ENCODE data around the gene LRRC34. TPM values are rescaled to one million over a fixed set of nuclear protein-coding genes. Genes with fewer than 3 reads are reported as not detected.

The LRRC34 gene
- total and polyA plus RNA-seq, 5 donors from 2014 or later, result 0.06 to 0.62 (median 0.21) TPM; not detected in 2

DNA sequence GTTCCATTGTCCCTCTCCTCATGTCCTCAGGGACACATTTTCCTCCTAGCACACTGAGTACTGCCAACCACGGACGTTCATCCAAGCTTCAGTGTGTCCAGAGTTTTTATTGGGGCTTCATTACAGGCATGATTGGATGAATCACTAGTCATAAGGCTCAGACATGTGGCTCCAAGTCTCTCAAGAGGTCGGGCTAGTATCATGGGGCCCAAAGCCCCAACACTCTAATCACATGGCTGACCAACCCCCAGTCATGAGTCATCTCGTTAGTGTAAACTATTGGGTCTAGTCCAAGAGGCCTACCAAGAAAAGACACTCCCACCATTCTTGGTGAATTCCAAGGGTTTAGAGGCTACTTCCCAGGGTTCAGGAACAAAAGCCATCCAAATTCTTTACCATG lies 52.2 kb downstream of the LRRC34 start:
- ATAC-seq (ENCODE audit: low read depth in 2 of 2), result no peak
- H3K27me3 Mint-ChIP-seq, result no peaks in the 10 kb centered on the region
- H3K36me3 ChIP-seq (ENCODE audit: control insufficient read depth, insufficient read depth, low read length), result no peaks in the 10 kb centered on the region
- no peaks in the 10 kb centered on the region for H3K27me3 ChIP-seq (ENCODE audit: control insufficient read depth, insufficient read depth, low read length)
- peaks cover 31% of the 10 kb centered on the region for H3K4me1 ChIP-seq (ENCODE audit: control insufficient read depth, insufficient read depth, low read length, poor library complexity, severe bottlenecking)
- H3K36me3 Mint-ChIP-seq, result no peaks in the 10 kb centered on the region
- H3K4me3 Mint-ChIP-seq, result no peak overlapping the region
- no peak overlapping the region for H3K27ac Mint-ChIP-seq
- H3K9me3 Mint-ChIP-seq, result peaks cover 0 to 2% (median 0%) of the 10 kb centered on the region in 7 donors
- DNase-seq, result no peak
- no peak overlapping the region for H3K4me3 ChIP-seq (ENCODE audit: low read depth, low read length)
- H3K27ac ChIP-seq (ENCODE audit: insufficient read depth, low read length, poor library complexity, severe bottlenecking), result no peak overlapping the region
- H3K4me1 Mint-ChIP-seq, result peaks cover 21 to 44% (median 29%) of the 10 kb centered on the region in 4 donors
- no peaks in the 10 kb centered on the region for H3K9me3 ChIP-seq (ENCODE audit: control insufficient read depth in 2 of 2, low read length in 2 of 2)

DNA sequence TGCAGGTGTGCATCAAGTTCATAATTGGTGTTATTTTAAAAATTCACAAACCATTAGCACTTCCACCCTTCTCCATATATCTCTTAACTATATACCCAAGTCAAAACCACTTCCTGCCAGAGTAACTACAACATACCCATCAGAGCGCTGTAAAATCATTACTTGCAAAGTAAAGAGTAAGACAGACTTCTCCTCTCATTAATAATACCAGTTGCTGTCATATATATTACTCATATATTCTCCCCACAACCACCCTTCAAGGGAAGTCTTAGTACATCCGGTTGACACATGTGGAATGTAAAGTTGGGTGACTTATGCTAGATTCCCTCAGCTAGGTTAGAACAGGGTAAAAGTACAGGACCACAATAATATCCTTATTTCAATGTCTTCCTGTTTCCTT lies 53.4 kb downstream of the LRRC34 start:
- H3K4me3 Mint-ChIP-seq, result peak overlapping the region; percentile 1 to 47 (median 34)
- peak overlapping the region; percentile 23 for H3K4me3 ChIP-seq (ENCODE audit: low read depth, low read length)
- DNase-seq (peak in 2 of 3 donors; percentile 50 to 79), ATAC-seq (ENCODE audit: low read depth in 2 of 2) (peak; percentile 77 to 78)
- H3K27ac Mint-ChIP-seq, result peak overlapping the region; percentile 4 to 67 (median 48)
- no peaks in the 10 kb centered on the region for H3K27me3 Mint-ChIP-seq
- peaks cover 30% of the 10 kb centered on the region for H3K4me1 ChIP-seq (ENCODE audit: control insufficient read depth, insufficient read depth, low read length, poor library complexity, severe bottlenecking)
- H3K27ac ChIP-seq (ENCODE audit: insufficient read depth, low read length, poor library complexity, severe bottlenecking), result peak overlapping the region; percentile 57
- H3K36me3 ChIP-seq (ENCODE audit: control insufficient read depth, insufficient read depth, low read length), result no peaks in the 10 kb centered on the region
- H3K36me3 Mint-ChIP-seq, result no peaks in the 10 kb centered on the region
- H3K4me1 Mint-ChIP-seq, result peaks cover 15 to 38% (median 24%) of the 10 kb centered on the region in 4 donors
- H3K9me3 Mint-ChIP-seq, result no peaks in the 10 kb centered on the region
- H3K9me3 ChIP-seq (ENCODE audit: control insufficient read depth in 2 of 2, low read length in 2 of 2), result no peaks in the 10 kb centered on the region
- H3K27me3 ChIP-seq (ENCODE audit: control insufficient read depth, insufficient read depth, low read length), result no peaks in the 10 kb centered on the region

DNA sequence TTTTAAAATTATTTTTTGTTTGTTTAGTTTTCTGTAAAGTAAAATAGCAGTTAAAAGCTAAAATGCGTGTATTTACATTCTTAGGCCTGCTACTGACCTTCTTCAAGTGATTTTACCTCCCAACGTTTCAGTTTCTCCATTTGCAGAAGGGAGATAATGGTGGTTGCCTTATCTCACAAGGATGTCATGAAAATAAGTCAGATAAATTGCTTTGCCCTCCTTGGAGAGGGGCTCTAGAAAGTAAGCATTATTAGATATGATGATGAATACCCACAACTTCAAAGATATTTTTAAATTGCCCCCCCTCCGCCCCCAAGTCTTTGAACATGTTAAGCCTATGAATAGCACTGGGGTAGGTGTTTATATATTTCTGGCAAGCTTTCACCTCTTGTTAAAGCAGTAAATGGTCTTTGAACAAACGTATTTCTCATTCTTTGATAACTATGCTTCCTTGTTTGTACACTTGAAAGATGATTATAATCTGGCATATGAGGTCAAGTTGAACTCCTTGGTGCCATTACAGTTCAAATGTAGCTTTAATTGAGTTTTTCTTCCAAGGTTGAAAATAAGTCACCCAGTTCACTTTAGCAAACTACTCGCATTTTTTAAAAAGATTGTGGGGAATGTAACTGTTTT lies 54.2 kb downstream of the LRRC34 start:
- DNase-seq (no peak), ATAC-seq (ENCODE audit: low read depth in 2 of 2) (no peak)
- H3K27ac ChIP-seq (ENCODE audit: insufficient read depth, low read length, poor library complexity, severe bottlenecking), result peak overlapping the region; percentile 57
- no peaks in the 10 kb centered on the region for H3K9me3 Mint-ChIP-seq
- no peaks in the 10 kb centered on the region for H3K36me3 ChIP-seq (ENCODE audit: control insufficient read depth, insufficient read depth, low read length)
- H3K4me3 Mint-ChIP-seq, result no peak overlapping the region
- peaks cover 11 to 31% (median 18%) of the 10 kb centered on the region in 4 donors for H3K4me1 Mint-ChIP-seq
- peak overlapping the region; percentile 23 for H3K4me3 ChIP-seq (ENCODE audit: low read depth, low read length)
- H3K27ac Mint-ChIP-seq, result no peak overlapping the region
- H3K27me3 Mint-ChIP-seq, result no peaks in the 10 kb centered on the region
- peaks cover 2% of the 10 kb centered on the region for H3K27me3 ChIP-seq (ENCODE audit: control insufficient read depth, insufficient read depth, low read length)
- H3K4me1 ChIP-seq (ENCODE audit: control insufficient read depth, insufficient read depth, low read length, poor library complexity, severe bottlenecking), result peaks cover 23% of the 10 kb centered on the region
- H3K9me3 ChIP-seq (ENCODE audit: control insufficient read depth in 2 of 2, low read length in 2 of 2), result no peaks in the 10 kb centered on the region
- H3K36me3 Mint-ChIP-seq, result no peaks in the 10 kb centered on the region

DNA sequence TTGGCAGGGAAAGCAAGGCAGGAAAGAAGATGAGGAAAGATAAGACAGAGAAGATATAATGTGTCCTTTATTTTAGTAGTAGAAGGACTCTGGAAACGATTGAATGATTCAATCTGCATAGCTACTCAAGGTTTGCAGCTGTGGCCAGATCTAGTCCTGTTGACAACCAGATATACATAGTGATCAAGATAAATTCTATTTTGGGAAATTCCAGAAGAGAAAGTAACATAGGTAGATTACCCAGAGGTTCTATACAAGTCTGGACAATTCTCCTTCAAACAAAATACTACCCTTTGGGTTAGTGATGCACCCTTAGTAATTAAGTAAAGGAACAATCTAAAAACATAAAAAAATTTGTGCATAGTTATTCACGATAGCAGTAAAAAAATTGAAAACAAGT lies 57.2 kb downstream of the LRRC34 start:
- DNase-seq (no peak), ATAC-seq (ENCODE audit: low read depth in 2 of 2) (no peak)
- H3K27me3 ChIP-seq (ENCODE audit: control insufficient read depth, insufficient read depth, low read length), result peaks cover 7% of the 10 kb centered on the region
- peaks cover 14% of the 10 kb centered on the region for H3K27me3 Mint-ChIP-seq
- no peaks in the 10 kb centered on the region for H3K36me3 Mint-ChIP-seq
- H3K4me3 Mint-ChIP-seq, result no peak overlapping the region
- H3K27ac Mint-ChIP-seq, result no peak overlapping the region
- H3K9me3 Mint-ChIP-seq, result no peaks in the 10 kb centered on the region
- no peak overlapping the region for H3K27ac ChIP-seq (ENCODE audit: insufficient read depth, low read length, poor library complexity, severe bottlenecking)
- no peaks in the 10 kb centered on the region for H3K9me3 ChIP-seq (ENCODE audit: control insufficient read depth in 2 of 2, low read length in 2 of 2)
- H3K4me1 ChIP-seq (ENCODE audit: control insufficient read depth, insufficient read depth, low read length, poor library complexity, severe bottlenecking), result peaks cover 17% of the 10 kb centered on the region
- H3K4me1 Mint-ChIP-seq, result peaks cover 7 to 21% (median 14%) of the 10 kb centered on the region in 4 donors
- H3K36me3 ChIP-seq (ENCODE audit: control insufficient read depth, insufficient read depth, low read length), result no peaks in the 10 kb centered on the region
- no peak overlapping the region for H3K4me3 ChIP-seq (ENCODE audit: low read depth, low read length)

DNA sequence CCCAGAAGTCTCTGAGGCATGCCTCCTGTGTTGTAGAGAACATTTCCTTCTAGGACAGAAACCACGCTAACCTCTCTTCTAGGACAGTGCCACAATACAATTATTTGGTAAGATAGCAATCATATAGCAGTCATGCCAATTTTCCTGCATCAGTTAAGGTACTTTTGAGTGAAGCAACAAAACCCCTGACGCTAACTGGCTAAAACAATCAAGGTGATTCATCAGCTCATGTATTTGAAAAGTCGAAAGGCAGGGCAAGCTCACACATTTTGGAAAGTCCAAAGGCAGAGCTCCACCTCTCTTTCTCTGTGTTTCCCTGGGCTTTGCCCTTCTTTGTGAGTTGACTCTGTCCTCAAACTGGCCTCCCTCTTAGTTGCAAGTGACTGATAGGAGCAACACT lies 58.0 kb downstream of the LRRC34 start:
- Mint-ChIP-seq H3K4me3 (no peak overlapping the region), H3K4me1 (peaks cover 7 to 17% (median 13%) of the 10 kb centered on the region in 4 donors), H3K36me3 (no peaks in the 10 kb centered on the region), H3K27ac (no peak overlapping the region), H3K27me3 (peaks cover 14% of the 10 kb centered on the region), H3K9me3 (no peaks in the 10 kb centered on the region)
- Histone ChIP-seq H3K4me1 (ENCODE audit: control insufficient read depth, insufficient read depth, low read length, poor library complexity, severe bottlenecking) (peaks cover 15% of the 10 kb centered on the region), H3K9me3 (ENCODE audit: control insufficient read depth in 2 of 2, low read length in 2 of 2) (no peaks in the 10 kb centered on the region), H3K27ac (ENCODE audit: insufficient read depth, low read length, poor library complexity, severe bottlenecking) (no peak overlapping the region), H3K36me3 (ENCODE audit: control insufficient read depth, insufficient read depth, low read length) (no peaks in the 10 kb centered on the region), H3K27me3 (ENCODE audit: control insufficient read depth, insufficient read depth, low read length) (peaks cover 7% of the 10 kb centered on the region), H3K4me3 (ENCODE audit: low read depth, low read length) (no peak overlapping the region)
- ATAC-seq (ENCODE audit: low read depth in 2 of 2) (no peak), DNase-seq (no peak)

DNA sequence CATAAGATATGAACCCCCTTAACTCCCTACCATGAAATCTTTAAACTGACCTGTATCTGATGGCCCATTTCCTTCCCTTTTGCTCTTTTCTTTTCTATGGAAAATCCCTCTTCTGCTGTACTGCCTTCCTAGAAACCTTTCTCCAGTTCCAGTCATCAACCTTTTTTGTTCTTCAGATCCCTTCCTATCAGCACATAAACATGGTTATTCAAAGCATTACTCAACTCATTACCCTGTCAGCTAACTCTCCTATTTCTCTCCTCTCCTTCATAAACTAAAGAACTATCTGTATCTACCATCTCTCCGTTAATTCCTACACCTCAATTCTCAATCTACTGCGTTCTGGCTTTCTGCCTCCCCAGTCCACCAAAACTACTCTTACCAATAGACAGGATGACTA lies 60.8 kb downstream of the LRRC34 start:
- H3K27ac ChIP-seq (ENCODE audit: insufficient read depth, low read length, poor library complexity, severe bottlenecking), result no peak overlapping the region
- ATAC-seq (ENCODE audit: low read depth in 2 of 2) (no peak), DNase-seq (no peak)
- Mint-ChIP-seq H3K36me3 (no peaks in the 10 kb centered on the region), H3K27ac (no peak overlapping the region), H3K9me3 (no peaks in the 10 kb centered on the region), H3K4me3 (no peak overlapping the region), H3K4me1 (peaks cover 0 to 6% (median 2%) of the 10 kb centered on the region in 4 donors), H3K27me3 (peaks cover 35% of the 10 kb centered on the region)
- H3K27me3 ChIP-seq (ENCODE audit: control insufficient read depth, insufficient read depth, low read length), result peaks cover 12% of the 10 kb centered on the region
- H3K4me1 ChIP-seq (ENCODE audit: control insufficient read depth, insufficient read depth, low read length, poor library complexity, severe bottlenecking), result no peaks in the 10 kb centered on the region
- no peaks in the 10 kb centered on the region for H3K9me3 ChIP-seq (ENCODE audit: control insufficient read depth in 2 of 2, low read length in 2 of 2)
- no peak overlapping the region for H3K4me3 ChIP-seq (ENCODE audit: low read depth, low read length)
- no peaks in the 10 kb centered on the region for H3K36me3 ChIP-seq (ENCODE audit: control insufficient read depth, insufficient read depth, low read length)

DNA sequence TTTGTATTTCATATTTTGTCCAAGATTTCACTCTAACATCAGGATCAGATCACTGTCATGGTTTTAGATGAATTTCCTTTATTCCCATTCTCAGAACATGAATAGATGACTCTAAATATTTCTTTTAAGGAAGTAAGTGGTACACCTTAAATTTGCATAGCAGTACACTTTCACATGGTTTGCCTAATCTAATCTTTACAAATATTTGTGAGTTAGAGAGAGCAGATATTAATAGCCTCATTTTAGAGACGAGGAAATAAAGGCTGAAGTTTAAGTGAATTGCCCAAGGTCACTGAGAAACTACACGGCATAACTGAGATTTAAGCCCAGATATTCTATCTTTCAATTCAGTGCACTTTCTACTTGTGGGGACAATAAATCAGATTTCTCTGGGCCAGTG lies 62.0 kb downstream of the LRRC34 start:
- no peak overlapping the region for H3K27ac ChIP-seq (ENCODE audit: insufficient read depth, low read length, poor library complexity, severe bottlenecking)
- no peaks in the 10 kb centered on the region for H3K9me3 ChIP-seq (ENCODE audit: control insufficient read depth in 2 of 2, low read length in 2 of 2)
- no peaks in the 10 kb centered on the region for H3K4me1 ChIP-seq (ENCODE audit: control insufficient read depth, insufficient read depth, low read length, poor library complexity, severe bottlenecking)
- no peaks in the 10 kb centered on the region for H3K36me3 ChIP-seq (ENCODE audit: control insufficient read depth, insufficient read depth, low read length)
- H3K4me1 Mint-ChIP-seq, result peaks cover 0 to 6% (median 2%) of the 10 kb centered on the region in 4 donors
- DNase-seq (no peak), ATAC-seq (ENCODE audit: low read depth in 2 of 2) (no peak)
- no peak overlapping the region for H3K4me3 Mint-ChIP-seq
- peaks cover 42% of the 10 kb centered on the region for H3K27me3 Mint-ChIP-seq
- no peak overlapping the region for H3K27ac Mint-ChIP-seq
- H3K9me3 Mint-ChIP-seq, result no peaks in the 10 kb centered on the region
- no peak overlapping the region for H3K4me3 ChIP-seq (ENCODE audit: low read depth, low read length)
- no peaks in the 10 kb centered on the region for H3K36me3 Mint-ChIP-seq
- H3K27me3 ChIP-seq (ENCODE audit: control insufficient read depth, insufficient read depth, low read length), result peaks cover 14% of the 10 kb centered on the region

DNA sequence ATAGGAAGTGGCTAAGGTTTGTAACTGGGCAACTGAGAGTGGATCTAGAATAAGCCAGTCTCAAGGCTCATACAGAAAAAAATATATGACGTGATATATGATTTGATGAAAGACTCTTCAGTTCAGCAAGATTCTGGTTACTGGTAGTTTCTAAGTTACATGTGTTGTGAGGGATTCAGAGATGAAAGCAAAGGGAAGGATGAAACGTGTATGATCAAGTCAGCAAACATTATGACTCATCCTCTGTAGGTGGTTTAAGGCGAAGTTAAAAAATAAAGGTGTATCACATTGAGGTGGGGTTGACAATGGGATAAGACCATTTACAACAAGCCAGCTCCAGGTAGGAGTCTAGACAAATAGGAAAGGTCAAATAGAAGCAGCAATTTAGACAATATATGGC lies 64.0 kb downstream of the LRRC34 start:
- Mint-ChIP-seq H3K4me3 (peak overlapping the region in 1 of 4 donors; percentile 17), H3K27ac (no peak overlapping the region), H3K36me3 (no peaks in the 10 kb centered on the region), H3K4me1 (peaks cover 0 to 6% (median 2%) of the 10 kb centered on the region in 4 donors), H3K9me3 (no peaks in the 10 kb centered on the region), H3K27me3 (peaks cover 42% of the 10 kb centered on the region)
- Histone ChIP-seq H3K4me3 (ENCODE audit: low read depth, low read length) (no peak overlapping the region), H3K36me3 (ENCODE audit: control insufficient read depth, insufficient read depth, low read length) (no peaks in the 10 kb centered on the region), H3K9me3 (ENCODE audit: control insufficient read depth in 2 of 2, low read length in 2 of 2) (no peaks in the 10 kb centered on the region), H3K27me3 (ENCODE audit: control insufficient read depth, insufficient read depth, low read length) (peaks cover 14% of the 10 kb centered on the region), H3K4me1 (ENCODE audit: control insufficient read depth, insufficient read depth, low read length, poor library complexity, severe bottlenecking) (no peaks in the 10 kb centered on the region), H3K27ac (ENCODE audit: insufficient read depth, low read length, poor library complexity, severe bottlenecking) (no peak overlapping the region)
- DNase-seq (peak in 1 of 3 donors; percentile 45), ATAC-seq (ENCODE audit: low read depth in 2 of 2) (peak; percentile 43 to 71)
